RWPE2 (cell line): ENCODE results near the gene MAPK10.
"Not testable (repeated sequence)": the region's sequence is repeated elsewhere in the genome, so short reads cannot be mapped to it uniquely, and the experiment has no call there.

Experiments
- ATAC-seq: fragments of 200-7000 bp; cut with Tn5 transposase; 3 replicates; pipeline ENCODE4 v1.9.1; 2021; ENCODE audit warnings: low read depth
- DNase-seq: peaks from one replicate; pipeline ENCODE4 v3.0.0-alpha.2; 2020; ENCODE audit warnings: low spot score
- H3K27ac ChIP-seq: fragments of 450-650 bp; 2 replicates; pipeline ENCODE4 v1.5.1; 2017; ENCODE audit warnings: mild to moderate bottlenecking; ENCODE audit not compliant: poor library complexity, severe bottlenecking
- H3K27me3 ChIP-seq: fragments of 250-450 bp; sonication (Bioruptor Pico); 2 replicates; pipeline ENCODE4 v1.5.1; 2021; ENCODE audit warnings: mild to moderate bottlenecking, moderate library complexity; ENCODE audit not compliant: insufficient read depth, poor library complexity, severe bottlenecking
- H3K36me3 ChIP-seq: fragments of 250-450 bp; sonication (Bioruptor Pico); 2 replicates; pipeline ENCODE4 v1.5.1; 2020; ENCODE audit warnings: low read depth, mild to moderate bottlenecking, moderate library complexity
- H3K4me1 ChIP-seq: fragments of 250-450 bp; sonication (Bioruptor Pico); 2 replicates; pipeline ENCODE4 v1.5.1; 2021; ENCODE audit warnings: mild to moderate bottlenecking, moderate library complexity; ENCODE audit not compliant: insufficient read depth, poor library complexity, severe bottlenecking
- H3K4me3 ChIP-seq: fragments of 250-450 bp; sonication (Bioruptor Pico); 2 replicates; pipeline ENCODE4 v1.5.1; 2021; ENCODE audit warnings: mild to moderate bottlenecking, moderate library complexity; ENCODE audit not compliant: severe bottlenecking
- H3K9me3 ChIP-seq: fragments of 250-450 bp; sonication (Bioruptor Pico); 2 replicates; pipeline ENCODE4 v1.5.1; 2021; ENCODE audit warnings: mild to moderate bottlenecking, moderate library complexity; ENCODE audit not compliant: severe bottlenecking
- CTCF ChIP-seq: fragments of 450-650 bp; IDR thresholded peaks from one replicate; pipeline ENCODE4 v1.5.1; 2017; ENCODE audit warnings: mild to moderate bottlenecking, moderate library complexity; ENCODE audit not compliant: poor library complexity, severe bottlenecking

MAPK10 gene

DNA sequence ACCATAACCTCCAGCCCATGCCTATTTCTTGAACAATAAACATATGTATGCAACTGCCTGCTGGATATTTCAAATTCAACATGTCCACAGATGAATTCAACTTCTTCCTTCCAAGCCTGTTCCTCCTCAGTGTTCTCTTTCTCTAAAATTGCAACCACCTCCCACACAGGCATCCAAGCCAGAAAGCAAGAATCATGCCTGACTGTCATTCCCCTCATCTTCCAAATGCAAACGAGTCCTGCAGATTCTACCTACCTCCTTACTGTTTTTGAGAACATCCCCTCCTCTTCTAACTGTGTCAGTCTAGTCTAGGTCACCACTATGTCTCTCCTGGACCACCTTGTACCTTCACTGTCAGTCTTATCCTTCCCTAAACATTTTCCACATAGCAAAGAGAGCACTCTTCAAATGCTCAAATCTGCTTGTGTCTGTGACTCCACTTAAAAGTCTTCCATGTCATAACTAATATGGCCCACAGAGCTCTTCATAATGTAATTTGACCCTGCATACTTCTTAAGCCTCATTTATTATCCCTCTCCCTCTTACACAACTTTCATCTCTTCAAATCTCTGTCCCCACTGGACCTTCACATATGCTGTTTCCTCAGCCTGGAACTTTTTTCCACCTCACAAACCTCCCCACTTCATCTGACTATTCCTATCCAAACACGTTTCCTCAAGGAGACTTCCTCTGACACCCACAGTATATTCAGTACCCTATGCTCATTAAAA lies 25.7 kb downstream of the MAPK10 start:
- Histone ChIP-seq H3K36me3 (no peaks in the 10 kb centered on the region), H3K4me1 (peaks cover 6% of the 10 kb centered on the region), H3K9me3 (no peaks in the 10 kb centered on the region), H3K27ac (no peak overlapping the region), H3K27me3 (no peaks in the 10 kb centered on the region), H3K4me3 (no peak overlapping the region)
- ATAC-seq (no peak), DNase-seq (no peak)
- no peak for TF ChIP-seq CTCF

- H3K9me3 ChIP-seq = no peaks in the 10 kb centered on the region
- no peak for TF ChIP-seq CTCF
- no peaks in the 10 kb centered on the region for H3K4me1 ChIP-seq
- H3K27me3 ChIP-seq = no peaks in the 10 kb centered on the region
- no peaks in the 10 kb centered on the region for H3K36me3 ChIP-seq
- H3K27ac ChIP-seq = no peak overlapping the region
- ATAC-seq = no peak
- no peak overlapping the region for H3K4me3 ChIP-seq
- no peak for DNase-seq
Observed at GRCh38 chr4:86333236-86333635, 26.6 kb downstream of the MAPK10 start.

DNA sequence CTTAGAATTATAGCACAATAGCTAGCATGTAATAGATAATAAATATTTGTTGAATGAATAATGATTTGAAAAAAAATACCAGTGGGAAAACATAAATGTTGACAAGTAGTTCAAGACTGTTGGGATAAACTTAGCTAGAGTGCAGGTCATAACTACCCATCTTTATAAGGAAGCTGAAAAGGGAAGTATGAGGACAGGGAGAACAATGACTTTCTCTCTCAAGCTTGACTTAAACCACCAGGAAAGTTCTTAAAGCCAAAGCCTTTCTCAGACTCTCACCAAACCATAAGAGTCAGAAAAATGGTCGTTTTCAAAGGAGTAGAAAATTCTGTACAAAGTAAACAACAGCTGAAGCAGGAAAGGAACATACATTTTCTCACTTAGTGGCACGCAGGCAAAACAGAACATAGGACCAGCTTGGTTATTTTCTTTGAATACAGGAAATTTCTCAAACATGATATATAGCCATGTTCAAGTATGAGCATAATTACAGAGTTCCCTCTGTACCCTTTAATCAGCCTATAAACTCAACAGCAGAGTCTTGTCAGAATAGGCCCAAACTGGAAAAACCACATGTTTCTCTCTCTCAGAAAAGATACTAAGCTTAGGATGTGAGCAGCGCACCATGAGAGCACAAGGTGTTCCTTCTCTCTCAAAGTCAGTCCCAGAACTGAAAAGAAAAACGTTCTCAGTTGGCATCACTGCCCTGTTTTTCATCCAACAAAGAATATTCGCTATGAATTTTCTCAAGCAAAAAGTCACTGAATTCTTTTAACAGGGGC lies 28.7 kb downstream of the MAPK10 start:
- Histone ChIP-seq H3K4me3 (no peak overlapping the region), H3K27me3 (no peaks in the 10 kb centered on the region), H3K4me1 (no peaks in the 10 kb centered on the region), H3K36me3 (no peaks in the 10 kb centered on the region), H3K9me3 (no peaks in the 10 kb centered on the region), H3K27ac (no peak overlapping the region)
- DNase-seq = no peak
- no peak for TF ChIP-seq CTCF
- ATAC-seq = no peak

DNA sequence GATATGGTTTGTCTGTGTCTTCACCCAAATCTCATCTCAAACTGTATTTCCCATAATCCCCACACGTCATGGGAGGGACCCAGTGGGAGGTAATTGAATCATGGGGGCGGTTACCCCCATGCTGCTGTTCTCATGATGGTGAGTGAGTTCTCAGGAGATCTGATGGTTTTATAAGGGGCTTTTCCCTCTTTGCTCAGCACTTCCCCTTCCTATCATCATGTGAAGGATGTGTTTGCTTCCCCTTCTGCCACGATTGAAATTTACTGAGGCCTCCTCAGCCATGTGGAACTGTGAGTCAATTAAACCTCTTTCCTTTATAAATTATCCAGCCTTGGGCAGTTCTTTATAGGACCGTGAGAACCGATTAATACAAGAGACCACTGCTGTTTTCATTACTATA lies 29.4 kb downstream of the MAPK10 start:
- ATAC-seq, H3K4me3 ChIP-seq, H3K36me3 ChIP-seq, DNase-seq, H3K4me1 ChIP-seq, H3K9me3 ChIP-seq, H3K27me3 ChIP-seq, H3K27ac ChIP-seq: not testable (repeated sequence)

DNA sequence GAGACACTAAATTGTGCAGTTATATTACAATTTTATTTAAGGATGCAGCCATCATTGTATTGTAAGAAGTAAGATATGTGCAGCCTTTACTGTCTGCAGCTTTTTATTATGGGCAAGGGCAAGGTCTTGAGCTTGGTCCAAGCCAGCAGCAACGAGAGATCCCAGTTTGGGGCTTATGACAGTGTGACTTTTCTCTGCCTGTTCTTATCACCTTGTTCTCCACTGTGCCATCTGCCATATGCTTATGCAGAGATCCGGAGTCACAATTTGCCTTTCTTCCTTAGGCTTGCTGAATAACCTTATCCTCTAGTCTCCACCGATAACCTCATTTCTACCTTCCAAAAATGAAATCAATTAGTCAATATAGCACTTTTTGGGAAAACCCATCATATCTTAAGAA lies 30.4 kb downstream of the MAPK10 start:
- Histone ChIP-seq H3K27me3 (no peaks in the 10 kb centered on the region), H3K4me3 (no peak overlapping the region), H3K27ac (no peak overlapping the region), H3K36me3 (no peaks in the 10 kb centered on the region), H3K9me3 (no peaks in the 10 kb centered on the region), H3K4me1 (no peaks in the 10 kb centered on the region)
- no peak for TF ChIP-seq CTCF
- no peak for DNase-seq
- no peak for ATAC-seq
